HEK293 (cell line): Measurements from ENCODE around the gene SUOX.

Experiments used
- CTCF ChIA-PET: fragments of 350-600 bp; formaldehyde crosslinking; extraction: SDS; loops from one replicate; lab custom pipeline; 2021; ENCODE audit warnings: antibody characterized with exemption; lab: Yijun Ruan, JAX
- POLR2A ChIA-PET: fragments of 300-600 bp; formaldehyde crosslinking; extraction: SDS; loops from one replicate; lab custom pipeline; 2020; ENCODE audit warnings: antibody characterized with exemption, inconsistent platforms; lab: Yijun Ruan, JAX
- H3K27ac ChIP-seq: fragments of 200-500 bp; sonication (Bioruptor generic); 2 replicates; pipeline ENCODE4 v1.5.1; 2014; ENCODE audit warnings: low read depth, low read length, control low read depth, inconsistent platforms; ENCODE audit errors: extremely low read depth
- H3K36me3 ChIP-seq, 2 experiments: fragments of 200-500 bp in 1 of 2; sonication (Bioruptor generic) in 1 of 2; 1 replicate in 1 of 2; 2 replicates in 1 of 2; pipeline ENCODE4 v1.5.1; 2014 to 2017; ENCODE audit warnings: inconsistent platforms in 2 of 2, low read length in 2 of 2; ENCODE audit not compliant: control insufficient read depth in 2 of 2, insufficient read depth in 1 of 2
- H3K4me1 ChIP-seq: fragments of 200-500 bp; sonication (Bioruptor generic); 2 replicates; pipeline ENCODE4 v1.5.1; 2014; ENCODE audit warnings: mild to moderate bottlenecking, low read length, inconsistent platforms; ENCODE audit not compliant: control insufficient read depth, insufficient read depth
- H3K4me3 ChIP-seq: 2 replicates; pipeline ENCODE4 v1.5.1; 2011; ENCODE audit warnings: low read depth, mild to moderate bottlenecking, control low read depth, low read length, moderate library complexity
- H3K9me3 ChIP-seq: fragments of 200-500 bp; sonication (Bioruptor generic); 2 replicates; pipeline ENCODE4 v1.5.1; 2014; ENCODE audit warnings: low read depth, low read length, inconsistent platforms; ENCODE audit not compliant: control insufficient read depth, insufficient read depth
- BCL11A ChIP-seq: fragments of 450-650 bp; formaldehyde crosslinking; IDR thresholded peaks from 2 replicates; pipeline ENCODE4 v1.5.1; 2016; ENCODE audit warnings: low read depth, missing biosample characterization, missing genetic modification characterization
- GLI4 ChIP-seq: fragments of 450-650 bp; formaldehyde crosslinking; IDR thresholded peaks from 2 replicates; pipeline ENCODE4 v1.5.1; 2016; ENCODE audit warnings: missing biosample characterization, missing genetic modification characterization
- GLIS1 ChIP-seq: fragments of 450-650 bp; formaldehyde crosslinking; IDR thresholded peaks from 2 replicates; pipeline ENCODE4 v1.5.1; 2016; ENCODE audit warnings: missing biosample characterization, missing genetic modification characterization
- GLIS2 ChIP-seq: fragments of 450-650 bp; formaldehyde crosslinking; IDR thresholded peaks from 2 replicates; pipeline ENCODE4 v1.5.1; 2016; ENCODE audit warnings: missing biosample characterization, missing genetic modification characterization
- KLF16 ChIP-seq: fragments of 450-650 bp; formaldehyde crosslinking; IDR thresholded peaks from 2 replicates; pipeline ENCODE4 v1.5.1; 2017; ENCODE audit warnings: missing biosample characterization, missing genetic modification characterization
- KLF8 ChIP-seq: fragments of 450-650 bp; formaldehyde crosslinking; IDR thresholded peaks from 2 replicates; pipeline ENCODE4 v1.5.1; 2016; ENCODE audit warnings: missing biosample characterization, missing genetic modification characterization
- PRDM1 ChIP-seq: fragments of 450-650 bp; formaldehyde crosslinking; IDR thresholded peaks from 2 replicates; pipeline ENCODE4; 2016; ENCODE audit warnings: missing biosample characterization, missing genetic modification characterization
- SP3 ChIP-seq: fragments of 450-650 bp; formaldehyde crosslinking; IDR thresholded peaks from 2 replicates; pipeline ENCODE4 v1.5.1; 2016; ENCODE audit warnings: missing biosample characterization, missing genetic modification characterization
- ZBTB17 ChIP-seq: fragments of 450-650 bp; formaldehyde crosslinking; IDR thresholded peaks from 2 replicates; pipeline ENCODE4 v1.5.1; 2016; ENCODE audit warnings: missing biosample characterization, missing genetic modification characterization
- ZFHX2 ChIP-seq: fragments of 450-650 bp; formaldehyde crosslinking; conservative IDR thresholded peaks from 2 replicates; pipeline ENCODE4 v1.5.1; 2016; ENCODE audit warnings: missing biosample characterization, missing genetic modification characterization
- ZFP37 ChIP-seq: fragments of 450-650 bp; formaldehyde crosslinking; IDR thresholded peaks from 2 replicates; pipeline ENCODE4 v1.5.1; 2016; ENCODE audit warnings: missing biosample characterization, missing genetic modification characterization
- ZFP69B ChIP-seq: fragments of 450-650 bp; formaldehyde crosslinking; IDR thresholded peaks from 2 replicates; pipeline ENCODE4 v1.5.1; 2016; ENCODE audit warnings: missing biosample characterization, missing genetic modification characterization
- ZNF2 ChIP-seq: fragments of 450-650 bp; formaldehyde crosslinking; IDR thresholded peaks from 2 replicates; pipeline ENCODE4 v1.5.1; 2016; ENCODE audit warnings: missing biosample characterization, missing genetic modification characterization
- ZNF366 ChIP-seq: fragments of 450-650 bp; formaldehyde crosslinking; conservative IDR thresholded peaks from 2 replicates; pipeline ENCODE4 v1.5.1; 2016; ENCODE audit warnings: missing biosample characterization, missing genetic modification characterization
- ZNF391 ChIP-seq: fragments of 450-650 bp; formaldehyde crosslinking; IDR thresholded peaks from 2 replicates; pipeline ENCODE4 v1.5.1; 2016; ENCODE audit warnings: low read depth, missing biosample characterization, missing genetic modification characterization, borderline replicate concordance
- ZNF501 ChIP-seq: fragments of 450-650 bp; formaldehyde crosslinking; IDR thresholded peaks from 2 replicates; pipeline ENCODE4 v1.5.1; 2016; ENCODE audit warnings: missing biosample characterization, missing genetic modification characterization
- ZNF600 ChIP-seq: fragments of 450-650 bp; formaldehyde crosslinking; IDR thresholded peaks from 2 replicates; pipeline ENCODE4 v1.5.1; 2016; ENCODE audit warnings: missing biosample characterization, missing genetic modification characterization
- ZNF660 ChIP-seq: fragments of 450-650 bp; IDR thresholded peaks from 2 replicates; pipeline ENCODE4 v1.5.1; 2018; ENCODE audit warnings: missing biosample characterization, mild to moderate bottlenecking, missing genetic modification characterization
- ZNF76 ChIP-seq: fragments of 450-650 bp; formaldehyde crosslinking; IDR thresholded peaks from 2 replicates; pipeline ENCODE4; 2016; ENCODE audit warnings: low read depth, missing biosample characterization, missing genetic modification characterization, borderline replicate concordance
- ZNF785 ChIP-seq: fragments of 450-650 bp; formaldehyde crosslinking; IDR thresholded peaks from 2 replicates; pipeline ENCODE4 v1.5.1; 2016; ENCODE audit warnings: missing biosample characterization, missing genetic modification characterization
- ZXDB ChIP-seq: fragments of 450-650 bp; formaldehyde crosslinking; IDR thresholded peaks from 2 replicates; pipeline ENCODE4 v1.5.1; 2016; ENCODE audit warnings: missing biosample characterization, missing genetic modification characterization
- TF ChIP-seq, protein P1 (sequence below): fragments of 450-650 bp; formaldehyde crosslinking; IDR thresholded peaks from 2 replicates; pipeline ENCODE4 v1.5.1; 2016; ENCODE audit warnings: missing biosample characterization, missing genetic modification characterization
- TF ChIP-seq, protein P2 (sequence below): fragments of 450-650 bp; formaldehyde crosslinking; IDR thresholded peaks from 2 replicates; pipeline ENCODE4 v1.5.1; 2016; ENCODE audit warnings: missing biosample characterization, missing genetic modification characterization
- TF ChIP-seq, protein P3 (sequence below): fragments of 450-650 bp; formaldehyde crosslinking; IDR thresholded peaks from 2 replicates; pipeline ENCODE4 v1.5.1; 2017; ENCODE audit warnings: missing biosample characterization, missing genetic modification characterization
- TF ChIP-seq, protein P4 (sequence below): fragments of 450-650 bp; formaldehyde crosslinking; conservative IDR thresholded peaks from 2 replicates; pipeline ENCODE4 v1.5.1; 2016; ENCODE audit warnings: low read depth, missing biosample characterization, missing genetic modification characterization
- TF ChIP-seq, protein P5 (sequence below): fragments of 450-650 bp; formaldehyde crosslinking; optimal IDR thresholded peaks from 2 replicates; pipeline ENCODE3; 2016; ENCODE audit warnings: missing biosample characterization, mild to moderate bottlenecking, missing genetic modification characterization

SUOX gene

DNA sequence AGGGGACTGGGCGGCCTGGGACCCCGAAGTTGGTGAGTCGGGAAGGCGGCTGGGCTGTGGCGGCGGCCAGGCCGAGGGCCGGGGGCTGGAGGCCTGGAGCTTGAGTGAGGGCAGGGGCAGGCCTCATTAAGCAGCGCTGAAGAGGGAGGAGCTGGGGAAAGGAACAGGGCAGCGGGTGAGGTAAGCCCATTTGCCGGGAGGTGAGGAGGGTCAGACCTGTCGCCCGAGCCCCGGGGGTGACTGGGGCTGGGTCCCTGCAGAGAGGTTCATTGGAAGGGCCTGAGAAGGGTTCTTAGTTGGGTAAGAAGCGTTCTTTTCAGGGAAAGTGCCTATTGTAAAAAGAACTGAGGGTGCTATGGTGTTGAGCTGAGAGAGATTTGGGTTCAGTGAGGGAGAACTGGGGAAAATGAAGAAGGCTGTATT lies 22.8 kb upstream of the SUOX start:
- CTCF ChIA-PET: interaction anchor here (0.5 to 3.0 kb wide), 13 partner anchors 17 to 601 kb away, joined by 3 to 30 read pairs (median 5); partner anchors contain the start of gene SUOX
- peaks cover 11 to 63% of the 10 kb centered on the region in 2 experiments; a peak in 2 of 3 replicates for H3K36me3 ChIP-seq
- peak overlapping the region; percentile 87 for H3K4me3 ChIP-seq
- POLR2A ChIA-PET: interaction anchor here (0.7 to 2.6 kb wide), 33 partner anchors 11 to 751 kb away, joined by 3 to 66 read pairs (median 8); partner anchors contain the start of genes CD63, DNAJC14, NACA and ORMDL2
- no peaks in the 10 kb centered on the region for H3K9me3 ChIP-seq
- H3K4me1 ChIP-seq: peaks cover 4% of the 10 kb centered on the region; the same call in 1 of the 2 replicates
- H3K27ac ChIP-seq: peak overlapping the region; percentile 83
- TF ChIP-seq ZFP69B (tag by site-specific recombination) (0 out of 2 replicates have a peak, but pooled peaks have one; percentile 6), ZNF76 (peak; percentile 55; the same call in 1 of the 2 replicates), GLIS1 (tag by site-specific recombination) (peak; percentile 46; the same call in 1 of the 2 replicates), ZFP37 (tag by site-specific recombination) (peak; percentile 92), BCL11A (tag by site-specific recombination) (peak; percentile 42; the same call in 1 of the 2 replicates), SP3 (tag by site-specific recombination) (no peak), ZFHX2 (tag by site-specific recombination) (no peak), PRDM1 (tag by site-specific recombination) (peak; percentile 39; the same call in 1 of the 2 replicates), ZNF391 (tag by site-specific recombination) (no peak), ZNF2 (tag by site-specific recombination) (peak; percentile 22; the same call in 1 of the 2 replicates), GLI4 (tag by site-specific recombination) (0 out of 2 replicates have a peak, but pooled peaks have one; percentile 79), ZNF785 (tag by site-specific recombination) (0 out of 2 replicates have a peak, but pooled peaks have one; percentile 23), ZNF600 (peak; percentile 73; the same call in 1 of the 2 replicates), ZNF501 (peak; percentile 10; the same call in 1 of the 2 replicates), ZBTB17 (0 out of 2 replicates have a peak, but pooled peaks have one; percentile 49), ZXDB (peak; percentile 29), ZNF660 (no peak), KLF16 (tag by site-specific recombination) (0 out of 2 replicates have a peak, but pooled peaks have one; percentile 19), KLF8 (tag by site-specific recombination) (no peak), GLIS2 (tag by site-specific recombination) (no peak), ZNF366 (tag by site-specific recombination) (peak; percentile 28; the same call in 1 of the 2 replicates)
- TF ChIP-seq, protein P1, sequence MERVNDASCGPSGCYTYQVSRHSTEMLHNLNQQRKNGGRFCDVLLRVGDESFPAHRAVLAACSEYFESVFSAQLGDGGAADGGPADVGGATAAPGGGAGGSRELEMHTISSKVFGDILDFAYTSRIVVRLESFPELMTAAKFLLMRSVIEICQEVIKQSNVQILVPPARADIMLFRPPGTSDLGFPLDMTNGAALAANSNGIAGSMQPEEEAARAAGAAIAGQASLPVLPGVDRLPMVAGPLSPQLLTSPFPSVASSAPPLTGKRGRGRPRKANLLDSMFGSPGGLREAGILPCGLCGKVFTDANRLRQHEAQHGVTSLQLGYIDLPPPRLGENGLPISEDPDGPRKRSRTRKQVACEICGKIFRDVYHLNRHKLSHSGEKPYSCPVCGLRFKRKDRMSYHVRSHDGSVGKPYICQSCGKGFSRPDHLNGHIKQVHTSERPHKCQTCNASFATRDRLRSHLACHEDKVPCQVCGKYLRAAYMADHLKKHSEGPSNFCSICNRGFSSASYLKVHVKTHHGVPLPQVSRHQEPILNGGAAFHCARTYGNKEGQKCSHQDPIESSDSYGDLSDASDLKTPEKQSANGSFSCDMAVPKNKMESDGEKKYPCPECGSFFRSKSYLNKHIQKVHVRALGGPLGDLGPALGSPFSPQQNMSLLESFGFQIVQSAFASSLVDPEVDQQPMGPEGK: peak; percentile 69; the same call in 1 of the 2 replicates
- TF ChIP-seq, protein P2, sequence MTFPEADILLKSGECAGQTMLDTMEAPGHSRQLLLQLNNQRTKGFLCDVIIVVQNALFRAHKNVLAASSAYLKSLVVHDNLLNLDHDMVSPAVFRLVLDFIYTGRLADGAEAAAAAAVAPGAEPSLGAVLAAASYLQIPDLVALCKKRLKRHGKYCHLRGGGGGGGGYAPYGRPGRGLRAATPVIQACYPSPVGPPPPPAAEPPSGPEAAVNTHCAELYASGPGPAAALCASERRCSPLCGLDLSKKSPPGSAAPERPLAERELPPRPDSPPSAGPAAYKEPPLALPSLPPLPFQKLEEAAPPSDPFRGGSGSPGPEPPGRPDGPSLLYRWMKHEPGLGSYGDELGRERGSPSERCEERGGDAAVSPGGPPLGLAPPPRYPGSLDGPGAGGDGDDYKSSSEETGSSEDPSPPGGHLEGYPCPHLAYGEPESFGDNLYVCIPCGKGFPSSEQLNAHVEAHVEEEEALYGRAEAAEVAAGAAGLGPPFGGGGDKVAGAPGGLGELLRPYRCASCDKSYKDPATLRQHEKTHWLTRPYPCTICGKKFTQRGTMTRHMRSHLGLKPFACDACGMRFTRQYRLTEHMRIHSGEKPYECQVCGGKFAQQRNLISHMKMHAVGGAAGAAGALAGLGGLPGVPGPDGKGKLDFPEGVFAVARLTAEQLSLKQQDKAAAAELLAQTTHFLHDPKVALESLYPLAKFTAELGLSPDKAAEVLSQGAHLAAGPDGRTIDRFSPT: peak; percentile 59; the same call in 1 of the 2 replicates
- TF ChIP-seq, protein P3, sequence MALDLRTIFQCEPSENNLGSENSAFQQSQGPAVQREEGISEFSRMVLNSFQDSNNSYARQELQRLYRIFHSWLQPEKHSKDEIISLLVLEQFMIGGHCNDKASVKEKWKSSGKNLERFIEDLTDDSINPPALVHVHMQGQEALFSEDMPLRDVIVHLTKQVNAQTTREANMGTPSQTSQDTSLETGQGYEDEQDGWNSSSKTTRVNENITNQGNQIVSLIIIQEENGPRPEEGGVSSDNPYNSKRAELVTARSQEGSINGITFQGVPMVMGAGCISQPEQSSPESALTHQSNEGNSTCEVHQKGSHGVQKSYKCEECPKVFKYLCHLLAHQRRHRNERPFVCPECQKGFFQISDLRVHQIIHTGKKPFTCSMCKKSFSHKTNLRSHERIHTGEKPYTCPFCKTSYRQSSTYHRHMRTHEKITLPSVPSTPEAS: peak; percentile 40; the same call in 1 of the 2 replicates
- TF ChIP-seq, protein P4, sequence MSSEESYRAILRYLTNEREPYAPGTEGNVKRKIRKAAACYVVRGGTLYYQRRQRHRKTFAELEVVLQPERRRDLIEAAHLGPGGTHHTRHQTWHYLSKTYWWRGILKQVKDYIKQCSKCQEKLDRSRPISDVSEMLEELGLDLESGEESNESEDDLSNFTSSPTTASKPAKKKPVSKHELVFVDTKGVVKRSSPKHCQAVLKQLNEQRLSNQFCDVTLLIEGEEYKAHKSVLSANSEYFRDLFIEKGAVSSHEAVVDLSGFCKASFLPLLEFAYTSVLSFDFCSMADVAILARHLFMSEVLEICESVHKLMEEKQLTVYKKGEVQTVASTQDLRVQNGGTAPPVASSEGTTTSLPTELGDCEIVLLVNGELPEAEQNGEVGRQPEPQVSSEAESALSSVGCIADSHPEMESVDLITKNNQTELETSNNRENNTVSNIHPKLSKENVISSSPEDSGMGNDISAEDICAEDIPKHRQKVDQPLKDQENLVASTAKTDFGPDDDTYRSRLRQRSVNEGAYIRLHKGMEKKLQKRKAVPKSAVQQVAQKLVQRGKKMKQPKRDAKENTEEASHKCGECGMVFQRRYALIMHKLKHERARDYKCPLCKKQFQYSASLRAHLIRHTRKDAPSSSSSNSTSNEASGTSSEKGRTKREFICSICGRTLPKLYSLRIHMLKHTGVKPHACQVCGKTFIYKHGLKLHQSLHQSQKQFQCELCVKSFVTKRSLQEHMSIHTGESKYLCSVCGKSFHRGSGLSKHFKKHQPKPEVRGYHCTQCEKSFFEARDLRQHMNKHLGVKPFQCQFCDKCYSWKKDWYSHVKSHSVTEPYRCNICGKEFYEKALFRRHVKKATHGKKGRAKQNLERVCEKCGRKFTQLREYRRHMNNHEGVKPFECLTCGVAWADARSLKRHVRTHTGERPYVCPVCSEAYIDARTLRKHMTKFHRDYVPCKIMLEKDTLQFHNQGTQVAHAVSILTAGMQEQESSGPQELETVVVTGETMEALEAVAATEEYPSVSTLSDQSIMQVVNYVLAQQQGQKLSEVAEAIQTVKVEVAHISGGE (tag by site-specific recombination): 0 out of 2 replicates have a peak, but pooled peaks have one; percentile 29
- TF ChIP-seq, protein P5, sequence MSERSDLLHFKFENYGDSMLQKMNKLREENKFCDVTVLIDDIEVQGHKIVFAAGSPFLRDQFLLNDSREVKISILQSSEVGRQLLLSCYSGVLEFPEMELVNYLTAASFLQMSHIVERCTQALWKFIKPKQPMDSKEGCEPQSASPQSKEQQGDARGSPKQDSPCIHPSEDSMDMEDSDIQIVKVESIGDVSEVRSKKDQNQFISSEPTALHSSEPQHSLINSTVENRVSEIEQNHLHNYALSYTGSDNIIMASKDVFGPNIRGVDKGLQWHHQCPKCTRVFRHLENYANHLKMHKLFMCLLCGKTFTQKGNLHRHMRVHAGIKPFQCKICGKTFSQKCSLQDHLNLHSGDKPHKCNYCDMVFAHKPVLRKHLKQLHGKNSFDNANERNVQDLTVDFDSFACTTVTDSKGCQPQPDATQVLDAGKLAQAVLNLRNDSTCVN (tag by site-specific recombination): peak; percentile 4
